ENCODE data around the gene MMD2.

The MMD2 gene

DNA sequence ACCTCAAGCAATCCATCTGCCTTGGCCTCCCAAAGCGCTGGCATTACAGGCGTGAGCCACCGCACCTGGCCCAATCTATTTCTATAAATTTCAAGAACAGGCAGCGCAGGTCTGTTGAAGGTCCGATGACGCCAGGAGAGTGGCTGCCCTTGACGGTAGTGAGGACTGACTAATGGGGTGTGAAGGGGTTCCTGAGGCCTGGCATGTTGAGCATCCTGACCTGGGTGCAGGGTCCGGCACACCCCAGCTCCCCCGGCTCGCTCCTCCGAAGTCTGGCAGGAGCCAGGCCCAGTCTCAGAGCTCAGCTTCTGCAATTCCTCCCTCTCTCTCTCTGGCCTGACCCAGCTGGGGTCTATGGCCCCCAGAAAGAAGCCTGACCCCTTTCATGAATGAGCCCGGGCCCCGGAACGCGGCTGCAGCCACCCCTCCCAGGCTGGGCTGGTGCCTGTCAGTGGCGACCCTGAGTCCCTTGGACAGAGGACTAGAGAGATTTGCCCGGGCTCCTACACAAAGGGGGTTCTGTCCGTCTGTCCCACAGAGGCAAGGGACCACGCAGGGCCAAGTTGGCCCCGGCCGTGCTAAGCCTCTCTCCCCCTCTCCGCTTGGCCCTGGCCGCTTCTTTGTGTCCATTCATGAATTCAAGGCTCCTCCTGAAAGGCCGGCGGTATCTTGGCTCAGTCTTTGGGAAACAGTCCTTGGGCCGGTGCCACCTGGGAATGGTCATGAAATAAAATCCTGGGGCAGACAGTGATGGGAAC lies 18.8 kb downstream of the MMD2 start:
- no peaks in the 10 kb centered on the region for H3K9me3 ChIP-seq (ENCODE audit: insufficient read depth, low read length)

DNA sequence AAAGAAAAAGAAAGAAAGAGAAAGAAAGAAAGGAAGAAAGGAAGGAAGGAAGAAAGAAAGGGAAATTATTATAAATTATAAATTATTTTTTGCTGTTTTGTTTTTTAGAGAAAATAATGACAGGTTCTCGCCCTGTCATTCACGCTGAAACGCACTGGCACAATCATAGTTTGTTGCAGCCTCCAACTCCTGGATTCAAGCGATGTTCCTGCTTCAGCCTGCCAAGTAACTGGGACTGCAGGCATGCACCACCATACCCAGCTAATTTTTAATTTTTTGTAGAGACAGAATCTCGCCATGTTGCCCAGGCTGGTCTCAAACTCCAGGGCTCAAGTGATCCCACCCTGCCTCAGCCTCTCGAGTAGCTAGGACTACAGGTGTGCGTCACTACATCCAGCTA lies 21.6 kb downstream of the MMD2 start:
- no peaks in the 10 kb centered on the region for H3K9me3 ChIP-seq (ENCODE audit: insufficient read depth, low read length)
- no peak for DNase-seq (ENCODE audit: low read depth, low spot score)
- no peaks in the 10 kb centered on the region for H3K36me3 ChIP-seq (ENCODE audit: insufficient read depth, insufficient read length, low read length)
- H3K4me3 ChIP-seq (ENCODE audit: insufficient read length, low read depth): no peak overlapping the region
- H3K4me1 ChIP-seq (ENCODE audit: insufficient read depth, insufficient read length): no peaks in the 10 kb centered on the region
- H3K27me3 ChIP-seq (ENCODE audit: insufficient read depth, insufficient read length): no peaks in the 10 kb centered on the region
- TF ChIP-seq ZNF274 (IDR thresholded peaks at IDR 0.05; ENCODE audit: low read depth, low read length) (no peak), SUZ12 (IDR thresholded peaks at IDR 0.05; ENCODE audit: extremely low read depth, insufficient read depth, insufficient read length) (no peak), YY1 (IDR thresholded peaks at IDR 0.05; ENCODE audit: insufficient read depth, insufficient read length) (no peak)
- H3K9ac ChIP-seq (ENCODE audit: insufficient read length, low read depth): no peak overlapping the region

More for the DNA sequence above, 18.8 kb downstream of the MMD2 start:
- Histone ChIP-seq H3K4me3 (ENCODE audit: insufficient read length, low read depth) (no peak overlapping the region), H3K9ac (ENCODE audit: insufficient read length, low read depth) (no peak overlapping the region), H3K36me3 (ENCODE audit: insufficient read depth, insufficient read length, low read length) (no peaks in the 10 kb centered on the region), H3K27me3 (ENCODE audit: insufficient read depth, insufficient read length) (no peaks in the 10 kb centered on the region), H3K4me1 (ENCODE audit: insufficient read depth, insufficient read length) (no peaks in the 10 kb centered on the region)
- no peak for DNase-seq (ENCODE audit: low read depth, low spot score)
- TF ChIP-seq SUZ12 (IDR thresholded peaks at IDR 0.05; ENCODE audit: extremely low read depth, insufficient read depth, insufficient read length) (no peak), YY1 (IDR thresholded peaks at IDR 0.05; ENCODE audit: insufficient read depth, insufficient read length) (no peak), ZNF274 (IDR thresholded peaks at IDR 0.05; ENCODE audit: low read depth, low read length) (no peak)

DNA sequence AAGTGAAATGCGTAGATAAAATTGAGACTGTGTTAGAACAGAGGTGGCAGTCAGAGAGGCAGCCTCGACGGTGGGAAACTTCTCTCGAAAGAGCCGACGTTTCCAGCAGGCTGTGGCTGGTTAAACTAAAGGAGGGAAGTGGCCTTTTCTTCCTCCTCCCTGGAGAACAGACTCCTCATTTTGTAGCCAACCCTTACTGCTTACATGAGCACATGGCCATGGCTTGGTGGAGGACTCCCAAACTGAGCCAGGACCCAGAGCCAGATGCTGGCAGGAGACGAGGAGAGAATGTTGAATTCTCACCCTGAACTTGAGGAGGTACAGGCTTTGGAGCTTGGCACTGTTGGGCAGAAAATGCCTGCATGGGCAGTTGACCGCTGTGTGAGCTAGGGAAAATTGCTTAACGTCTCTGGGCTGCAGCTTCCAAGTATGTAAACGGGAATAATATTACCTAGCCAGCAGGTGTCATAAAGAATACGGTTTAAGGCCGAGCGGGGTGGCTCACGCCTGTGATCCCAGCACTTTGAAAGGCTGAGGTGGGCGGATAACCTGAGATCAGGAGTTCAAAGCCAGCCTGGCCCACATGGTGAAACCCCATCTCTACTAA lies 24.5 kb downstream of the MMD2 start:
- TF ChIP-seq SUZ12 (IDR thresholded peaks at IDR 0.05; ENCODE audit: extremely low read depth, insufficient read depth, insufficient read length) (no peak), YY1 (IDR thresholded peaks at IDR 0.05; ENCODE audit: insufficient read depth, insufficient read length) (no peak), ZNF274 (IDR thresholded peaks at IDR 0.05; ENCODE audit: low read depth, low read length) (no peak)
- H3K4me3 ChIP-seq (ENCODE audit: insufficient read length, low read depth): no peak overlapping the region
- no peaks in the 10 kb centered on the region for H3K4me1 ChIP-seq (ENCODE audit: insufficient read depth, insufficient read length)
- H3K36me3 ChIP-seq (ENCODE audit: insufficient read depth, insufficient read length, low read length): no peaks in the 10 kb centered on the region
- H3K27me3 ChIP-seq (ENCODE audit: insufficient read depth, insufficient read length): no peaks in the 10 kb centered on the region
- no peak overlapping the region for H3K9ac ChIP-seq (ENCODE audit: insufficient read length, low read depth)
- no peak for DNase-seq (ENCODE audit: low read depth, low spot score)
- H3K9me3 ChIP-seq (ENCODE audit: insufficient read depth, low read length): no peaks in the 10 kb centered on the region

DNA sequence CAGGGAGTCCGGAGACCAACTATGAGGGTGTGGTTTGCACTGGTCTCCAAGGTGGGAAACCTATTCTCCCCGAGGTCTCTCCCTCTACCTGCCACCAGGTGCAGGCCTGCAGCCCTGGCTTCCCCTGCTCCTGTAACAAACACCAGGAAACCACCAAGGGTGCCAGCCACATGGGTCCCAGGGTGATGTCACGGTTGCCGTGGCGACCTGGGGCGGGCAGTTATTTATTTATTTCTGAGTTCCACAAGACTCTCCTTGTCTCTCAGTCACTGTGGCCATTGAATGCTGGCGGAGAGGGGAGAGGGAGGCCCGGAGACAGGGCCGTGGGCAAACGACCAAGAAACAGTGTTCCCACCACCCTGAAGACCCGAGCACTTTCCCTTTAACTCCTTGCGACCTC lies 27.0 kb downstream of the MMD2 start:
- Histone ChIP-seq H3K36me3 (ENCODE audit: insufficient read depth, insufficient read length, low read length) (no peaks in the 10 kb centered on the region), H3K9me3 (ENCODE audit: insufficient read depth, low read length) (no peaks in the 10 kb centered on the region), H3K4me3 (ENCODE audit: insufficient read length, low read depth) (no peak overlapping the region), H3K9ac (ENCODE audit: insufficient read length, low read depth) (no peak overlapping the region), H3K4me1 (ENCODE audit: insufficient read depth, insufficient read length) (no peaks in the 10 kb centered on the region), H3K27me3 (ENCODE audit: insufficient read depth, insufficient read length) (no peaks in the 10 kb centered on the region)
- no peak for TF ChIP-seq ZNF274 (IDR thresholded peaks at IDR 0.05; ENCODE audit: low read depth, low read length)
- TF ChIP-seq SUZ12 (IDR thresholded peaks at IDR 0.05; ENCODE audit: extremely low read depth, insufficient read depth, insufficient read length): no peak
- TF ChIP-seq YY1 (IDR thresholded peaks at IDR 0.05; ENCODE audit: insufficient read depth, insufficient read length): no peak
- DNase-seq (ENCODE audit: low read depth, low spot score): no peak

DNA sequence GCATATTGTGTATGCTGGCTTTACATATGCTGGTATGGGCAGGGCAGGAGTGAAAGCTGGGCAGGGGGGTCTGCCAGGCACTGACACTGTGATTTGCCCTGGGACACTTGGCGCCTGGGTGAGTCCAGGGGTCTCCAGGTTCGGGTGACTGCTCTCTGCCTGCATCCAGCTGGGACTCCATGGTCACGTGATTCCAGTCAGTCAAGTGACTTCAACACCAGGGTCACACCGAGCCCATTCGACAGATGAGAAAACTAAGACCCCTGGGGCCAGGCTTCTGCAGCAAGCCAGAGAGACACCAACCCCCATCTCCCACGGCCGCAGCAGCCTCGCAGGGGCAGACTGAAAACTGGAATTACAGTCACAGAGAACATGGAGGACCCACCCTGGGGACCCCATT lies 30.0 kb downstream of the MMD2 start:
- Histone ChIP-seq H3K4me3 (ENCODE audit: insufficient read length, low read depth) (no peak overlapping the region), H3K9me3 (ENCODE audit: insufficient read depth, low read length) (no peaks in the 10 kb centered on the region), H3K36me3 (ENCODE audit: insufficient read depth, insufficient read length, low read length) (no peaks in the 10 kb centered on the region), H3K27me3 (ENCODE audit: insufficient read depth, insufficient read length) (no peaks in the 10 kb centered on the region), H3K4me1 (ENCODE audit: insufficient read depth, insufficient read length) (no peaks in the 10 kb centered on the region), H3K9ac (ENCODE audit: insufficient read length, low read depth) (no peak overlapping the region)
- no peak for DNase-seq (ENCODE audit: low read depth, low spot score)
- TF ChIP-seq ZNF274 (IDR thresholded peaks at IDR 0.05; ENCODE audit: low read depth, low read length) (no peak), SUZ12 (IDR thresholded peaks at IDR 0.05; ENCODE audit: extremely low read depth, insufficient read depth, insufficient read length) (no peak), YY1 (IDR thresholded peaks at IDR 0.05; ENCODE audit: insufficient read depth, insufficient read length) (no peak)

DNA sequence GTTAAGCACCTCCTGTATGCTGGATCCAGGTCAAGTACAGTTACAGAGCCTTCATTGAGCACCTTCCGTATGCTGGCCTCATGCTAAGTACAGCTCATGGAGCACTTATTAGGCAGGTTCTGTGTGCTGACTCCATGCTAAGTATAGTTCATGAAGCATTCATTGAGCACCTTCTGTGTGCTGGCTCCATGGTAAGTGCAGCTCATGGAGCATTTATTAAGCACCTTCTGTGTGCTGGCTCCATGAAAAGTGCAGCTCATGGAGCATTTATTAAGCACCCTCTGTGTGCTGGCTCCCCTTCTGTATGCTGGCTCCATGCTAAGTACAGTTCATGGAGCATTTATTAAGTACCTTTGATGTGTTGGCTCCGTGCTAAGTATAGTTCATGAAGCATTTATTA lies 30.5 kb downstream of the MMD2 start:
- no peaks in the 10 kb centered on the region for H3K27me3 ChIP-seq (ENCODE audit: insufficient read depth, insufficient read length)
- TF ChIP-seq YY1 (IDR thresholded peaks at IDR 0.05; ENCODE audit: insufficient read depth, insufficient read length) (no peak), SUZ12 (IDR thresholded peaks at IDR 0.05; ENCODE audit: extremely low read depth, insufficient read depth, insufficient read length) (no peak), ZNF274 (IDR thresholded peaks at IDR 0.05; ENCODE audit: low read depth, low read length) (no peak)
- no peaks in the 10 kb centered on the region for H3K9me3 ChIP-seq (ENCODE audit: insufficient read depth, low read length)
- H3K36me3 ChIP-seq (ENCODE audit: insufficient read depth, insufficient read length, low read length): no peaks in the 10 kb centered on the region
- DNase-seq (ENCODE audit: low read depth, low spot score): no peak
- no peak overlapping the region for H3K9ac ChIP-seq (ENCODE audit: insufficient read length, low read depth)
- H3K4me1 ChIP-seq (ENCODE audit: insufficient read depth, insufficient read length): no peaks in the 10 kb centered on the region
- no peak overlapping the region for H3K4me3 ChIP-seq (ENCODE audit: insufficient read length, low read depth)

DNA sequence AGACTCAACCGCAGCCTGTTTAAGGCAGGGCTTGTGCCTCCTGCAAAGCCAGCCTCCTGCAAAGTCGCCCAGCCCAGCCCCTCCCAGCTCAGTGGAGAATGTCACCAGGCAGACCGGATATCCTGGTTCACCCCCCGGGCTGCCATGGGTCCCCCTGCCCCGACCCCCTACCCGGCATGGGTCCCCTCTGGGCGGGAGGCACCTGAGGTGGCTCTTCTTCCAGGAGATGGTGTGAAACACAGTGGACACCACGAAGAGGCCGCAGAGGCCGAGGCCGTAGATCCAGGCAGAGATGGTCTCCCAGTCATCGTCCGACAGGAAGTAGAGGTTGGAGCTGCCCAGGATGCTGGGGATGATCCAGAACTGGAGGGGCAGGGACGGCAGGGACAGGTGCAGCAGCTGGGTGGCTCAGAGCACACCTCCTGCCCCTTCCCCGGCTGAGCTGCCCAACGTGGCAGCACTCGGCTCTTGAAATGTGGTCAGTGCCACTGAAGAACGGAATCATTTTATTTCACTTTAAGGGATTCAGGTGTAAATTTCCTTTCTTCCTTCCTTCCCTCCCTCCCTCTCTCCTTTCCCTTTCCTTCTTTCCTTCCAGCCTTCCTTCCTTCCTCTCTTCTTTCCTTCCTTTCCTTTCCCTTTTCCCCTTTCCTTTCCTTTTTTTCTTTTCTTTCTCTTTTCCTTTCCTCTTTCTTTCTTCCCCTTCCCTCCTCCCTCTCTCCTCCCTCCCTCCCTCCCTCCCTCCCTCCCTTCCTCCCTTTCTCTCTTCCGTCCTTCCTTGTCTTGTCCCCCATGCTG lies 38.8 kb downstream of the MMD2 start:
- Histone ChIP-seq H3K4me3 (ENCODE audit: insufficient read length, low read depth) (no peak overlapping the region), H3K9ac (ENCODE audit: insufficient read length, low read depth) (no peak overlapping the region), H3K4me1 (ENCODE audit: insufficient read depth, insufficient read length) (no peaks in the 10 kb centered on the region), H3K9me3 (ENCODE audit: insufficient read depth, low read length) (peaks cover 7% of the 10 kb centered on the region; the same call in 1 of the 2 replicates), H3K36me3 (ENCODE audit: insufficient read depth, insufficient read length, low read length) (no peaks in the 10 kb centered on the region), H3K27me3 (ENCODE audit: insufficient read depth, insufficient read length) (no peaks in the 10 kb centered on the region)
- TF ChIP-seq SUZ12 (IDR thresholded peaks at IDR 0.05; ENCODE audit: extremely low read depth, insufficient read depth, insufficient read length) (no peak), ZNF274 (IDR thresholded peaks at IDR 0.05; ENCODE audit: low read depth, low read length) (no peak), YY1 (IDR thresholded peaks at IDR 0.05; ENCODE audit: insufficient read depth, insufficient read length) (no peak)
- no peak for DNase-seq (ENCODE audit: low read depth, low spot score)

Measured in NT2/D1 (cell line).